Endothelial cell of umbilical vein (primary cell): ENCODE data around the gene NOTCH3. TPM values are rescaled to one million over a fixed set of nuclear protein-coding genes. Genes with fewer than 3 reads are reported as not detected.

ENCODE experiments used
- BruUV-seq: library from RNA; stranded (reverse); fragments of 400-500 nt; replicated peaks from 2 replicates; lab custom pipeline; 2021; lab: Mats Ljungman, UMichigan
- CTCF ChIA-PET: fragments of 300-600, 350-600 bp; sonication (Branson Sonifier 250); formaldehyde crosslinking; loops from one replicate; lab custom pipeline; 2021; ENCODE audit warnings: antibody characterized with exemption, inconsistent platforms; lab: Charles Lee
- POLR2A ChIA-PET: fragments of 300-600, 350-600 bp; sonication (Branson Sonifier 250); formaldehyde crosslinking; loops from one replicate; lab custom pipeline; 2021; ENCODE audit warnings: antibody characterized with exemption, inconsistent platforms; lab: Charles Lee
- DNase-seq: peaks from one replicate; pipeline ENCODE4 v3.0.0-alpha.2; 2011; ENCODE audit warnings: low read depth, low spot score
- FAIRE-seq: peaks from 2 replicates; lab custom pipeline; 2011; peaks lifted over from hg19 to GRCh38; lab: Jason Lieb, UNC
- H2AFZ ChIP-seq: 2 replicates; pipeline ENCODE4 v1.6.0; 2012; ENCODE audit warnings: low read depth, low read length, control low read depth, inconsistent platforms
- H3K27ac ChIP-seq: 2 replicates; pipeline ENCODE4 v1.5.1; 2011; ENCODE audit warnings: low read depth, mild to moderate bottlenecking, control low read depth, low read length, moderate library complexity; ENCODE audit not compliant: insufficient read depth
- H3K27me3 ChIP-seq, 2 experiments: 2 replicates each; pipeline versions ENCODE4 v1.6.0 to v1.6.1; 2011; ENCODE audit warnings: low read length in 2 of 2, mixed read lengths in 1 of 2; ENCODE audit not compliant: control insufficient read depth in 2 of 2, insufficient read depth in 2 of 2
- H3K36me3 ChIP-seq, 2 experiments: 2 replicates in 1 of 2; 3 replicates in 1 of 2; pipeline ENCODE4 v1.5.1; 2011; ENCODE audit warnings: low read length in 2 of 2, mild to moderate bottlenecking in 1 of 2, moderate library complexity in 1 of 2; ENCODE audit not compliant: control insufficient read depth in 2 of 2, insufficient read depth in 2 of 2; ENCODE audit errors: extremely low read depth in 1 of 2
- H3K4me1 ChIP-seq: 3 replicates; pipeline ENCODE4 v1.5.1; 2011; ENCODE audit warnings: mild to moderate bottlenecking, low read length; ENCODE audit not compliant: control insufficient read depth, insufficient read depth; ENCODE audit errors: extremely low read depth
- H3K4me2 ChIP-seq: 2 replicates; pipeline ENCODE4 v1.6.1; 2011; ENCODE audit warnings: low read length, control low read depth, mixed read lengths; ENCODE audit not compliant: insufficient read depth
- H3K4me3 ChIP-seq, 3 experiments: fragments of 200-600 bp in 1 of 3; sonication (generic), shearing (Covaris generic) in 1 of 3; replicated peaks in 1 of 3; 2 replicates each; pipeline ENCODE4 v1.5.1; 2011 to 2016; ENCODE audit warnings: control low read depth in 3 of 3, low read length in 3 of 3, mild to moderate bottlenecking in 2 of 3, inconsistent platforms in 1 of 3, low read depth in 1 of 3, moderate library complexity in 1 of 3; ENCODE audit not compliant: insufficient read depth in 1 of 3
- H3K79me2 ChIP-seq: 2 replicates; pipeline ENCODE4 v1.6.0; 2012; ENCODE audit warnings: low read length, inconsistent platforms; ENCODE audit not compliant: control insufficient read depth, insufficient read depth
- H3K9ac ChIP-seq: replicated peaks from 2 replicates; pipeline ENCODE3; 2011; ENCODE audit warnings: low read length, control low read depth; ENCODE audit not compliant: insufficient read depth; ENCODE audit errors: extremely low read depth
- H3K9me1 ChIP-seq: replicated peaks from 3 replicates; pipeline ENCODE4 v1.6.0; 2011; ENCODE audit warnings: mild to moderate bottlenecking, low read length; ENCODE audit not compliant: control insufficient read depth, insufficient read depth; ENCODE audit errors: extremely low read depth
- H3K9me3 ChIP-seq: replicated peaks from 2 replicates; pipeline ENCODE4 v1.5.1; 2012; ENCODE audit warnings: low read length, inconsistent platforms; ENCODE audit not compliant: control insufficient read depth, insufficient read depth
- H4K20me1 ChIP-seq: replicated peaks from 2 replicates; pipeline ENCODE3; 2011; ENCODE audit warnings: mild to moderate bottlenecking, low read length; ENCODE audit not compliant: control insufficient read depth, insufficient read depth; ENCODE audit errors: extremely low read depth
- EZH2 ChIP-seq: IDR thresholded peaks from 2 replicates; pipeline ENCODE4 v1.6.1; 2012; ENCODE audit warnings: borderline replicate concordance, low read depth, mild to moderate bottlenecking, moderate library complexity, low read length, inconsistent platforms; ENCODE audit not compliant: severe bottlenecking
- FOS ChIP-seq: IDR thresholded peaks from 2 replicates; pipeline ENCODE4 v1.6.1; 2011; ENCODE audit warnings: mild to moderate bottlenecking, low read length, moderate library complexity, borderline replicate concordance; ENCODE audit not compliant: insufficient read depth
- GATA2 ChIP-seq: IDR thresholded peaks from 2 replicates; pipeline ENCODE4 v1.7.0; 2011; ENCODE audit warnings: low read depth, mild to moderate bottlenecking, moderate library complexity, mixed read lengths, low read length; ENCODE audit not compliant: insufficient read length, insufficient read depth
- JUN ChIP-seq: IDR thresholded peaks from 2 replicates; pipeline ENCODE4 v1.6.1; 2011; ENCODE audit warnings: borderline replicate concordance, low read depth; ENCODE audit not compliant: insufficient read length, insufficient read depth
- MYC ChIP-seq: IDR thresholded peaks from one replicate; pipeline ENCODE4 v1.6.1; 2011; ENCODE audit warnings: mild to moderate bottlenecking, low read depth, low read length
- POLR2A ChIP-seq: IDR thresholded peaks from 2 replicates; pipeline ENCODE4 v1.6.1; 2012; ENCODE audit warnings: low read depth, mild to moderate bottlenecking, control low read depth, low read length
- POLR2AphosphoS5 ChIP-seq: IDR thresholded peaks from 2 replicates; pipeline ENCODE4 v1.6.1; 2012; ENCODE audit warnings: low read depth, mild to moderate bottlenecking, control low read depth, low read length, moderate library complexity; ENCODE audit not compliant: insufficient read depth
- dilution Hi-C: fragments of 300-500 bp; cut with MboI; formaldehyde crosslinking; loops from one replicate; pipeline ENCODE4 v1.15.0; 2019; ENCODE audit warnings: low sequenced_read_pairs; ENCODE audit not compliant: extremely low pct_ligation_motif_present
- intact Hi-C: fragments of 100-400 bp; cut with micrococcal nuclease; formaldehyde crosslinking; loops from one replicate; pipeline ENCODE4 v1.10.0; 2022
- polyA plus RNA-seq, 4 experiments: library from polyadenylated mRNA; depleted of rRNA in 3 of 4; stranded (reverse) in 3 of 4; unstranded in 1 of 4; fragments of >200 nt; gene quantifications; 2 replicates each; pipeline versions ENCODE4 v1.2.1 to v1.2.3, GENCODE V29; 2011 to 2012; ENCODE audit warnings: missing spikeins in 1 of 4
- total RNA-seq: library from RNA; stranded (reverse); gene quantifications from 2 replicates; pipeline ENCODE4 v1.2.3, GENCODE V29; 2021
- TF ChIP-seq, protein P1 (sequence below): IDR thresholded peaks from 2 replicates; pipeline ENCODE4 v1.6.1; 2011; ENCODE audit not compliant: insufficient read depth, insufficient read length
- TF ChIP-seq, protein P2 (sequence below), 2 donors: IDR thresholded peaks; 1 replicate in 1 of 2; 2 replicates in 1 of 2; pipeline ENCODE4 v1.5.1; 2011; ENCODE audit warnings: low read length in 2 of 2, mild to moderate bottlenecking in 2 of 2, moderate library complexity in 2 of 2, control low read depth in 1 of 2, inconsistent platforms in 1 of 2, low read depth in 1 of 2; ENCODE audit not compliant: insufficient read depth in 1 of 2; ENCODE audit errors: extremely low read depth in 1 of 2

Gene NOTCH3
- total and polyA plus RNA-seq, 2 donors (not counting 3 experiments of a cell fraction or from before 2014, with no cell fraction given) = 0.63 to 1.5 TPM

DNA sequence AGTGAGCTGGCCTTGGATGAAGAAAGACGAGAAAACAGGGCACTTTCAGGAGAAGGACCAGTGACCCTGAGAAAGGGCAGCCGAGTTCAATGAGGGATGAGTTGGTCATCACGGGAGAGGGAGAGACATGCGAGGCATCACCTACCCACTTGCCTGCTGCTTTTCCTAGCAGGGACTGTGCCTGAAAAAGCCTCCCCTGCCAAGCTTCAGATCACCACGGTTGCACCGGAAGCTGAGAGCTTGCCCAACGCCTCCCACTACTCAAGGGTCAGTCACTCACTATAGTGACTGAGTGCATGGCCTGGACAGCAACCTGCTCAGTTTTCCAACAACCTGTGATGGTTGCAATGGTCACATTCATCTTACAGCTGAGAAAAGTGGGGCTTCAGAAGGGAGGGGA, 44.0 kb upstream of the NOTCH3 start:
- TF ChIP-seq FOS (no peak), POLR2AphosphoS5 (no peak), EZH2 (no peak), JUN (no peak), POLR2A (no peak), GATA2 (no peak), MYC (no peak)
- TF ChIP-seq, protein P1, sequence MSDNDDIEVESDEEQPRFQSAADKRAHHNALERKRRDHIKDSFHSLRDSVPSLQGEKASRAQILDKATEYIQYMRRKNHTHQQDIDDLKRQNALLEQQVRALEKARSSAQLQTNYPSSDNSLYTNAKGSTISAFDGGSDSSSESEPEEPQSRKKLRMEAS = no peak
- TF ChIP-seq, protein P2, sequence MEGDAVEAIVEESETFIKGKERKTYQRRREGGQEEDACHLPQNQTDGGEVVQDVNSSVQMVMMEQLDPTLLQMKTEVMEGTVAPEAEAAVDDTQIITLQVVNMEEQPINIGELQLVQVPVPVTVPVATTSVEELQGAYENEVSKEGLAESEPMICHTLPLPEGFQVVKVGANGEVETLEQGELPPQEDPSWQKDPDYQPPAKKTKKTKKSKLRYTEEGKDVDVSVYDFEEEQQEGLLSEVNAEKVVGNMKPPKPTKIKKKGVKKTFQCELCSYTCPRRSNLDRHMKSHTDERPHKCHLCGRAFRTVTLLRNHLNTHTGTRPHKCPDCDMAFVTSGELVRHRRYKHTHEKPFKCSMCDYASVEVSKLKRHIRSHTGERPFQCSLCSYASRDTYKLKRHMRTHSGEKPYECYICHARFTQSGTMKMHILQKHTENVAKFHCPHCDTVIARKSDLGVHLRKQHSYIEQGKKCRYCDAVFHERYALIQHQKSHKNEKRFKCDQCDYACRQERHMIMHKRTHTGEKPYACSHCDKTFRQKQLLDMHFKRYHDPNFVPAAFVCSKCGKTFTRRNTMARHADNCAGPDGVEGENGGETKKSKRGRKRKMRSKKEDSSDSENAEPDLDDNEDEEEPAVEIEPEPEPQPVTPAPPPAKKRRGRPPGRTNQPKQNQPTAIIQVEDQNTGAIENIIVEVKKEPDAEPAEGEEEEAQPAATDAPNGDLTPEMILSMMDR (IDR thresholded peaks at IDR 0.05; ENCODE audit: extremely low read depth in 1 of 2, insufficient read depth in 1 of 2, low read depth in 1 of 2, low read length in 2 of 2) = no peak
- H3K79me2 ChIP-seq = peaks cover 23% of the 10 kb centered on the region
- POLR2A ChIA-PET = no interaction called here
- H2AFZ ChIP-seq = no peak overlapping the region
- BruUV-seq = no TSS peak
- no peaks in the 10 kb centered on the region for H3K27me3 ChIP-seq
- no peak overlapping the region for H3K9ac ChIP-seq
- DNase-seq (no peak), FAIRE-seq (no peak)
- H3K4me1 ChIP-seq = peaks cover 15% of the 10 kb centered on the region
- no peak overlapping the region for H3K27ac ChIP-seq
- H3K36me3 ChIP-seq = peaks cover 17 to 61% of the 10 kb centered on the region in 2 experiments
- no peak overlapping the region for H3K4me2 ChIP-seq
- no peak overlapping the region for H3K4me3 ChIP-seq
- CTCF ChIA-PET = no interaction called here
- no peaks in the 10 kb centered on the region for H4K20me1 ChIP-seq
- no peaks in the 10 kb centered on the region for H3K9me1 ChIP-seq
- dilution Hi-C loops (no loop called here), intact Hi-C loops (no loop called here)
- H3K9me3 ChIP-seq = no peaks in the 10 kb centered on the region
